NCI-H2107 treated with DMSO at 0.1 percent for 48 hours (cell line): Measurements from ENCODE around the gene ADD1.
"Not testable (repeated sequence)": the region's sequence is repeated elsewhere in the genome, so short reads cannot be mapped to it uniquely, and the experiment has no call there.

ENCODE experiments used
- DNase-seq: peaks from one replicate; lab custom pipeline; 2025; ENCODE audit not compliant: unreplicated experiment; lab: John Stamatoyannopoulos, UW

The ADD1 gene

DNA sequence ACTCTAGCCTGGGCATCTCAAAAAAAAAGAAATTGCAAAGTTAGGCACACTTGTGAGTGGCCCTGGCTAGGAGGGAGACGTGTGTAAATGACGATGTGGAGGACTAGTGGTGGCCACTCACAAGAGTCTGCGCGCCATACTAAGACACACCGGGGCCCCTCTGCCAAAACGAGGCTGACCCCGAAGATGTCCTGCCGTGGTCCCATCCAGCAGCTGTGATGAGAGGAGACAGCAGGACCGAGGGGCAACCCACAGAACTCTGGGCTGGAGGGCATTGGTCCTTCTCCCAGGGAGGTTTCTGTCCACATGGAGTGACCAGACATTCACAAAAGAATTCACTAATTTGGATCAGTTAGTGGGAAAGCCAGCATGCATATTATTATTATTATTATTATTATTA is 72.1 kb downstream of the ADD1 start:
- DNase-seq: no peak

DNA sequence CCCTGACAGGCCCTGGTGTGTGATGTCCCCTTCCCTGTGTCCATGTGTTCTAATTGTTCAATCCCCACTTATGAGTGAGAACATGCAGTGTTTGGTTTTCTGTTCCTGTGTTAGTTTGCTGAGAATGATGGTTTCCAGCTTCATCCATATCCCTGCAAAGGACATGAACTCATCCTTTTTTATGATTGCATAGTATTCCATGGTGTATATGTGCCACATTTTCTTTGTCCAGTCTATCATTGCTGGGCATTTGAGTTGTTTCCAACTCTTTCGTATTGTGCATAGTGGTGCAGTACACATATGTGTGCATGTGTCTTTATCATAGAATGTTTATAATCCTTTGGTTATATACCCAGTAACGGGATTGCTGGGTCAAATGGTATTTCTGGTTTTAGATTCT is 73.1 kb downstream of the ADD1 start:
- not testable (repeated sequence) for DNase-seq

DNA sequence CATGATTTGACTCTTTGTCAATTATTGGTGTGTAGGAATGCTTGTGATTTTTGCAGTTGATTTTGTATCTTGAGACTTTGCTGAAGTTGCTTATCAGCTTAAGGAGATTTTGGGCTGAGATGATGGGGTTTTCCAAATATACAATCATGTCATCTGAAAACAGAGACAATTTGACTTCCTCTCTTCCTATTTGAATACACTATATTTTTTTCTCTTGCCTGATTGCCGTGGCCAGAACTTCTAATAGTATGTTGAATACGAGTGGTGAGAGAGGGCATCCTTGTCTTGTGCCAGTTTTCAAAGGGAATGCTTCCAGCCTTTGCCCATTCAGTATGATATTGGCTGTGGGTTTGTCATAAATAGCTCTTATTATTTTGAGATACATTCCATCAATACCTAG is 74.7 kb downstream of the ADD1 start:
- not testable (repeated sequence) for DNase-seq

DNA sequence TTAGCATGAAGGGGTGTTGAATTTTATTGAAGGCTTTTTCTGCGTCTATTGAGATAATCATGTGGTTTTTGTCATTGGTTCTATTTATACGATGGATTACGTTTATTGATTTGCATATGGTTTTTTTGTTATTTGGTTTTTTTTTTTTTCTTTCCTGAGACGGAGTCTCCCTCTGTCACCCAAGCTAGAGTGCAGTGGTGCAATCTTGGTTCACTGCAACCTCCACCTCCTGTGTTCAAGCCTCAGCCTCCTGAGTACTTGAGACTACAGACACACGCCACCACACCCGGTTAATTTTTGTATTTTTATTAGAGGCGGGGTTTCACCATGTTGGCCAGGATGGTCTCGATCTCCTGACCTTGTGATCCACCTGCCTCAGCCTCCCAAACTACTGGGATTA is 75.1 kb downstream of the ADD1 start:
- DNase-seq: not testable (repeated sequence)

DNA sequence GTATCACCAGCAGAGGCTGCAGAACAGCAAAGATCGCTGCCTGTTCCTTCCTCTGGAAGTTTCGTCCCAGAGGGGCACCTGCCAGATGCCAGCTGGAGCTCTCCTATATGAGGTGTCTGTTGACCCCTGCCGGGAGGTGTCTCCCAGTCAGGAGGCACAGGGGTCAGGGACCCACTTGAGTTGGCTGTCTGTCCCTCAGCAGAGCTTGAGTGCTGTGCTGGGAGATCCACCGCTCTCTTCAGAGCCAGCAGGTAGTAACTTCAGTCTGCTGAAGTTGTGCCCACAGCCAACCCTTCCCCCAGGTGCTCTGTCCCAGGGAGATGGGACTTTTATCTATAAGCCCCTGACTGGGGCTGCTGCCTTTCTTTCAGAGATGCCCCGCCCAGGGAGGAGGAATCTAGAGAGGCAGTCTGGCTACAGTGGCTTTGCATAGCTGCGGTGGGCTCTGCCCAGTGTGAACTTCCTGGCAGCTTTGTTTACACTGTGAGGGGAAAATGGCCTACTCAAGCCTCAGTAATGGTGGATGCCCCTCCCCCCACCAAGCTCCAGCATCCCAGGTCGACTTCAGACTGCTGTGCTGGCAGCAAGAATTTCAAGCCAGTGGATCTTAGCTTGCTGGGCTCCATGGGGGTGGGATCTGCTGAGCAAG is 78.9 kb downstream of the ADD1 start:
- not testable (repeated sequence) for DNase-seq

DNA sequence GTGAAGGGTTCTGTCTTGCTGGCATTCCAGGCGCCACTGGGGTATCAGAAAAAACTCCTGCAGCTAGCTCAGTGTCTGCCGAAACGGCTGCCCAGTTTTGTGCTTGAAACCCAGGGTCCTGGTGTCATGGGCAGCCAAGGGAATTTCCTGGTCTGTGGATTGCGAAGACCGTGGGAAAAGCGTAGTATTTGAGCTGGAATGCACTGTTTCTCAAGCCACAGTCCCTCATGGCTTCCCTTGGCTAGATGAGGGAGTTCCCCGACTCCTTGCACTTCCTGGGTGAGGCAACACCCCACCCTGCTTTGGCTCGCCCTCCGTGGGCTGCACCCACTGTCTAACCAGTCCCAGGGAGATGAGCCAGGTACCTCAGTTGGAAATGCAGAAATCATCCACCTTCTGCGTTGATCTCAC is 79.5 kb downstream of the ADD1 start:
- no peak for DNase-seq

DNA sequence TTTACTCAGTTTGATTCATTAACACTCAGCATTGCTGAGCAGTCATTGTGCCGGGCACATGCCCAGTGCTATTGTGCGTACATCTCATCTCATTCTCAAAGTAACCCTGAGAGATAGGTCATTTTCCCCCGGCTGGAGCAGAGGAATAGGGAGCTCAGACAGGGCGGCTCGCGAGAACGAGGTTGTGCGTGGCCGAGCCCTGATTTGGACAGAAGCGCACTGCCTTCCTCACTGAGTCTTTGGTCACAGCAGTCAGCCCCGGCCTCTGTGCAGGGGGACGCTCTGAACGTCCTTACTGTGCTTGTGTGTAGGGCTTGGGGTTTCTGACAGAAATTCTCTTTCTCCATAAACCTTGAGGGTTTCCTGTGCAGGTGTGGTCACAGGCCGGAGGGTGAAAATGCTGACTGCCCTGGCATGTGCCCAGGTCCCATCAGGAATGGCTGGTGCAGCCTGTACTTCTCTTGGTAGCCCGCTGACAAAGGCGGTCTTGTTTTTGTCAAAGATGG is 80.1 kb downstream of the ADD1 start:
- DNase-seq: no peak

DNA sequence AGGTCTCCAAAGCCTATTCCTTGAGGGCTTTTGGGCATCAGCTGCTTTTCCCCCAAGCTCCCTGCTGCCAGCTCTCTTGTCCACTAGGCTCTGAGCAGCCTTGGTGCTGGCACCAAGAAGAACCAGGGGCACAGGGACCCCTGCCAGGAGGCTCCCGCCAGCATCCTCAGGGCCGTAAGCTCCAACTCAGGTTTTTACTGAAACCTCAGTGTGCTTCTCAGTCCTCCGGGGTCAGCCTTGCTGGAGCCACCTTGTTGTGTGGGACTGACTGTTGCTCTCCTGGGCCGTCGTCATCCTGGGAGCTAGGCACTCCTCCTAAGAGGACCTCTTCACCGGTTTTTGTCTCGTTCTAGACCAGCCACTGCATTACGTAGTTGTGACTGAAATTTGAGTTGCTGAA is 80.6 kb downstream of the ADD1 start:
- DNase-seq: no peak

DNA sequence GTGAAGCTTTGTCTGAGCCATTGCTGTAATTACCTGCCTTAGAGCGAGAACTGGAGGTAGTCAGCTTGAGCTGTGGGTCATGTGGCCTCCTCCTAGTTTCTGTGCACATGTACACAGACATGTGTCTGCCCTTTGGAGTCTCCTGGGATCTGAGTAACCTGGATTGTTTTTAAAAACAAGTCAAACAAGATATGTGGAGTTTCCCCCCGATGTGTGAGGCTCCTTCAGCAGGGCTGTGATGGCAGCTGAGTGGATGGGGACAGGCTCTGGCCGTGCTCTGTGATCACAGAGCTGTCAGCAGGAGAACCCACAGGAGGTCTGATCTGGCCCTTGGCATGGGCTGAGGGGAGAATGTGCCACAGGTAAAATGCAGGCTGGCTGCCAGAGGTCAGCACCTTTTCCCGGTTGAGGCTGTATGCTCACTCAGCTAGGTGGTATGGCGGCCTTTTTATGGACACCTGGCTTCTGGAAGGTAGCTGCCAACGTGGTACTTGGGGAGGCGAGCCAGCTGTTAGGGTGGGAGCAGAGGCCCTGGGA is 81.2 kb downstream of the ADD1 start:
- no peak for DNase-seq

DNA sequence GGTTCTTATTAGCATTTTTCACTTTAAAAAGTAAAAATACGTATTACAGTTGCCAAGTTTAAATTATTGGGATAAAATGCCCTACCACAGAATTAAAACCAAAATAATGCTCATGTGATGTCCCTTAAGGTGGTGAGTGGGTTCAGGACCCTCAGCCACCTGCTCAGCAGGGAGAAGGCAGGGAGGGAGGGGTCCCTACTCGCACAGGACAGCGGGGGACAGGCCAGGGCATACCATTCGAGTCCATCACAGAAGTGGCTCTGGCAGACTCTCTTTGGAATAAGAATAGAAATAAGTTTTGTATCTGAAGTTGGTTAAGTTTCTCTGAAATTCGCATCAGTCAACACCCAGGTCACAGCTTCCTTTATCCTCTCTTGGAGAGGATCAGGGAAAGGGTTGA is 81.9 kb downstream of the ADD1 start:
- DNase-seq: no peak

DNA sequence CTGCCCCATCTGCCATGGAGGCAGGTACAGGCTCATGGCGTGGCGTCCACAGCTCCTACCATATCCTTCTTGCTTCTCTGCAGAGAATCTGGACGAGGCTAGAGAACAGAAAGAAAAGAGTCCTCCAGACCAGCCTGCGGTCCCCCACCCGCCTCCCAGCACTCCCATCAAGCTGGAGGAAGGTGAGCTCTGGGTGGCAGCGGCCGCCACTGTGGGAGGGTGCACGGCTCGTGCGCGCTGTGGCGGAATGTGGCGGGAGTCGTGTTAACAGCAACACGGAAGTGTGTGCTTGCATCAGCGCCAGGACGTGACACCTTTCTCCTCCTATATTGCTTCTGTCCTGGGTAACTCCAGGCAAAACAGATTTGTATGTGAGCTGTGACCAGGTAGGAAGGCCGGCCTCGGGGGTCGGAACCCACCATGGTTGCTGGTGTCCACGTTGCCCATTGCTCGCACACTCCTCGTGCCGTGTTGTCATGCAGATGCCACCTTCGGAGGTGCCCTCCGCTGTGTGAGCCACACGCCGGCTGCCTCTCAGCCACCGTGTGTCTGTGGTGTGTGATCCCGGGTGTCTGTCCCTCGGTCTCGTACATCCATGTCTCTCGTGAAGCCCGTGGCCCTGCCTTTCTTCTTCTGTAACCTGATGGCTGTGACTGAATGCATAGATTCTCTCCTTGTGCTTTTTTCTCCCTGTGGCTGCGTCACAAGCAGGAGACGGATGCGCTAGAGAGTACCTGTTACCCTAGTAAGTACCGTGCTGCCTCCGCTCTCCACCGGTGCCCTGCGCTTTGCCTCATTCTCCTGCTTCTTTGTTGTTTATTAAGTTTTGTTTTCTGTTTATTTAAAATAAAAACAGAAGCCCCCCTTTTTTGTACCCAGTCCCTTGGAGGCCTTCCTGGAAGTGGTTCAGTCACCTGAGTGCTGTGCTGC is 82.6 kb downstream of the ADD1 start:
- DNase-seq: no peak

DNA sequence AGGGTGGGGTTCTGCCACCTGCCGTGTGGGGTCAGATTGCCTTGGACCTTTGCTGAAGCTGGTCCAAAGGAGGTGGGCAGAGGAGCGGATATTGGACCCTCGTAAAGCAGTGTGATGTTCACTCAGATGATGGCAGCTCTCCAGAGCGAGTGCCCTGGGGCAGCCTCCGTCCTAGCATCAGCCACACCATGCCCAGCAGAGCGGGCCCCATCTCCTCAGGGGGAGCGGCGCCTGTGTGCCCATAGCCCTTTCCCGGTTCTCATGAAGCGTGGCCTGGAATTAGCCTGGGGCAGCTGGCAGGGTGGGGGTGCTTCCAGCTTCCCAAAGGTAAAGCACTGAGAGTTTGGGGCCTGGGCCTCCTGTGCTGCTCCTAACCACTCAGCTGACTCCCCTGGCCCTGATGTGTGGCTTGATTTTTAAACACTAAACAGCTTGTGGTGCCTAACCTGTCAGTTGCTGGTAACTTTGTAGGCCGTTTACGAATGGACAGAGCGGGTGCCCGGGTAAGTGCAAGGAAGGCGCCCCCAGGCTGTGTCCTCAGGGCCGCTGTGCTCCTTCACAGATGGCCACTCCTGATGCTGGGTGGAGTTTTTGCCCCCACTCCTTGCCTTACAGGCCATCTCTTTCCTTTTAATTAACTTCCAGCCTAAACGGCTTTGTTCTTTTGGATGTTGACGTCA is 83.5 kb downstream of the ADD1 start:
- DNase-seq: no peak

DNA sequence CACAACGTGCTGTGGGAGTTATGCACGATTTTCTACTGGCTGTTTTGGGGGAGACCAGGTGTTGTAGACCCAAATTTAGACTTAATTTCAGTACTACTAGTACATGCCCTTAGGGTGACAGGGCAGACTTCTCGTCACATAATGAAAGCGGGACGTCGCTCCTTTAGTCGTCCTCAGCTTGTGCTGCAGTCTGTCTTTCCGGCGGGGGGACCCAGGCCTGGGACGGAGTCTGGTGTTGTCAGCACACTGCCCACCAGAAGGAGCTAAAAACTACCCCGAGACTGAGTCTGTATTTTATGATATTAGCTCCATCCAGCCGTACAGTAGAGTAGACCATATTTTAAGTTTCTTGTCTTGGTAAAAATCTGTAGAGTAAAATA is 84.0 kb downstream of the ADD1 start:
- DNase-seq: no peak

DNA sequence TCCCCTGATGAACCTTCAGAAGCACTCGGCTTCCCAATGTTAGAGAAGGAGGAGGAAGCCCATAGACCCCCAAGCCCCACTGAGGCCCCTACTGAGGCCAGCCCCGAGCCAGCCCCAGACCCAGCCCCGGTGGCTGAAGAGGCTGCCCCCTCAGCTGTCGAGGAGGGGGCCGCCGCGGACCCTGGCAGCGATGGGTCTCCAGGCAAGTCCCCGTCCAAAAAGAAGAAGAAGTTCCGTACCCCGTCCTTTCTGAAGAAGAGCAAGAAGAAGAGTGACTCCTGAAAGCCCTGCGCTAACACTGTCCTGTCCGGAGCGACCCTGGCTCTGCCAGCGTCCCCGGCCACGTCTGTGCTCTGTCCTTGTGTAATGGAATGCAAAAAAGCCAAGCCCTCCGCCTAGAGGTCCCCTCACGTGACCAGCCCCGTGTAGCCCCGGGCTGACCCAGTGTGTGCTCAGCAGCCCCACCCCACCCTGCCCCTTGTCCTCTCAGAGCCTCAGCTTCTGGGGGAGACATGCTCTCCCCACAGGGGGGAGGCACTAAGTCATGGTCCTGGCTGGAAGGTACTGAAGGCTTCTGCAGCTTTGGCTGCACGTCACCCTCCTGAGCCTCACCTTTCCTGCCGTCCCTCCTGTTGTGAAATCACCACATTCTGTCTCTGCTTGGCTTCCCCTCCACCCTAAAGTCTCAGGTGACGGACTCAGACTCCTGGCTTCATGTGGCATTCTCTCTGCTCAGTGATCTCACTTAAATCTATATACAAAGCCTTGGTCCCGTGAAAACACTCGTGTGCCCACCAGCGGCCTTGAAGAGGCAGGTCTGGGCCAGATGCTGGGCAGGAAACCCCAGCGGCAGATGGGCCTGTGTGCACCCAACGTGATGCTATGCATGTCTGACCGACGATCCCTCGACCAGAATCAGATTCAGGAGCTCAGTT is 84.9 kb downstream of the ADD1 start:
- DNase-seq: no peak

DNA sequence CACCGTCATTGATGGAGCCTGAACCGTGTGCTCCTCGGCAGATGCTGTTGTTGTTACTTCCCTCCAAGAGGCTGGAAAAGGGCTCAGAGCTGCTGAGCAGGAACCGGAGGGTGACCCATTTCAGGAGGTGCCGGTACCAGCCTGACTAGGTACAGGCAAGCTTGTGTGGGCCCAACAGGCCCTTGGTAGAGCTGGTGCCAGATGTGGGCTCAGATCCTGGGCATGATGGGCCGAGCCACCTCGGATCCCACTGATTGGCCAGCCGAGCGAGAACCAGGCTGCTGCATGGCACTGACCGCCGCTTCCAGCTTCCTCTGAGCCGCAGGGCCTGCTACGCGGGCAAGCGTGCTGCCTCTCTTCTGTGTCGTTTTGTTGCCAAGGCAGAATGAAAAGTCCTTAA is 85.8 kb downstream of the ADD1 start:
- no peak for DNase-seq

DNA sequence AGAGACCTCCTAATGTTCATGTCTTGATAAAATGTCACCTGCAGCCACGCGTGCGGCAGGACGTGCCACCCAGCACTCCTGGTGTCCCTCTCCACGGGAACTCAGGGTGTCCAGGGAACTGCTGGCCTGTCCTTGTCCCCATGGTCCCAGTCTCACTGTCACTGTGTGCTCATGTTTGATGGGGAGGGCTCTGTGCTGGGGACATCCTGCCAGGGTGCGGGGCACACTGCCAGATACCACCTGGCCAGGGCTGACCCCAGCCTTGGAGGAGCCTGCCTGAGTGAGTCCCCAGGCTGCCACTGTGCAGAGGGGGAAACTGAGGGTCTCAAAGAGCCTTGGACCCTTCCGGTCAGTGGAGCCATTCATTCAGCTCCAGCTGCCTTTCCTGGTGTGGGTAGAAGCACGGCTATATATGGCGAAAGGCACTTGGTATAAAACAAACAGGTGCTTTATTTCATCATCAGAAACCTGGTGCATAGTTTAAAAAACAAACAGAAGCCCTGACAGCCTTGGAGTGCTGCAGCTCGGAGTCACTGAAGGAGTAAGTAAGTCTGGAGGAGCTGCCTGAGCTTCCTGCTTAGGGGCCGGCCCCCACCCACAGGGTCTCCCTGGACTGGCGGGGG is 86.6 kb downstream of the ADD1 start:
- peak; percentile 48 for DNase-seq

DNA sequence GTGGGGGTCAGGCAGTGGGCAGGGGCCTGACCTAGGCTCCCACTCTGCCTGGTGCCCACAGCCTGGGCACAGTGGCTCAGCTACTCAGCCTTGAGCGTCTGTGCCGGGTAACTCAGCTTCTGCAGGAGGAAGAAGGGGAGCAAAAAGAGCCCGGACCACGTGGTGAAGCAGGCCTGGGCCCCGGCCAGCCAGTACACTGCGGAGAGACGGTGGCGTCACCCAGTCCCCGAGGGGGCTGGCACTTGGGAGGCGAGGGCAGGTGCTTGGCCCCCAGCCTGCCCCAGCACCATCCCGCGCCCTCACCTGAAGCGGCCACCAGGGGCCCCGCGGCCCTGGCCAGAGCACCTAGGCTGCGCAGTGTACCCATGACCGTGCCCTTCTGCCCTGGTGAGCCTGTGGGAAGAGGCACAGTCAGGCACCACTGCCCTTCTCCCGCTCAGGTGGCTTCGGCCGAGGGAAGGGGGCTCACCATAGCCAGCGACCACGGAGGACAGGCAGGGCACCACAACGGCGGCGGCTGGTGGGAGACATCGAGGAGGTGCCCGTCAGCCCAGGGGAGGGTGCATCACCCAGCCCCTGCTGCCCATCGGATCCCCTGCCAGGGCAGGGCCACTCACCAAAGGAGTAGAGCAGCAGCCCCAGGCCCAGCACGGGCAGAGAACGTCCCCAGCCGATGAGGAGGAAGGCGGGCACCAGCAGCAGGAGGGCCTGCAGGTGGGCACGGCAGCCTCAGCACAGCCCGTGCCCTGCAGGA is 87.3 kb downstream of the ADD1 start:
- DNase-seq: peak; percentile 48

DNA sequence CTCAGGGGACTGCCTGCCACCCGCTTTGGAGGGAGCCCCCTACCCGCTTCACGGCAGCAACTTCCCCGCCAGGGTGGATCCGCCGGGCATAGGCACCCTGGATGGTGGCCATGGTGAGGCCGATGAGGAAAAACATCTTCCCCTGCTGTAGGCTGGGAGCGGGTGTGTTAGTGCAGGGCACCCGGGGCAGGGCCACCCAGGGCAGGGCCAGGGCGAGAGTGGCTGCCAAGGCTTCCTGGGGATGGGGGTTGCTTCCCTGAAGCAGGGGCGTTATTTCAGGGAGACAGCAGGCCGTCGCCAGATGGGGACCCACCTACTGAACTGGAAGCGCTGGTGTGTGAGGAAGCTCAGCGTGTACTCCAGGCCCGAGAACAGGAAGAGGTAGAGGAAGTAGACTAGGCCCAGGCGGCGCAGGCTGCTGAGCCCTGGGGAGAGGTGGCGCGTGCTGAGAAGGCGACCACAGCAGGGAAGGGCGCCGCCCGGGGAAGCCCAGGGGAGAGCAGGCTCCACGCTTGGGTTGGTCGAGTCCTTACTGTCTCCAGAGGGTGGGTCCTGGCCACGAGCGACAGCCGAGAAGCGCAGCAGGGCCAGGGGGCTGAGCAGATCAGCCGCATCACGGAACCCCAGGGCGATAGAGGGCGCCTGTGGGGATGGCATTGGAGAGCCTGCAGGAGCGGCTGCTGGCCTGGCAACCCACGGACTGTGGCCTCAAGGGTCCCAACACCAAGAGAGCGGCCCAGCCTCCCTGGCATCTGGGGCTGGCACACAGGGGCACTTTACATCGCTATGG is 88.1 kb downstream of the ADD1 start:
- DNase-seq: no peak
